A673 (cell line): Measurements from ENCODE around the gene IMMP2L. TPM values are rescaled to one million over a fixed set of nuclear protein-coding genes. Genes with fewer than 3 reads are reported as not detected.

Experiments used
- BruUV-seq: library from RNA; stranded (reverse); fragments of 400-500 nt; replicated peaks from 2 replicates; lab custom pipeline; 2021; lab: Mats Ljungman, UMichigan
- CTCF ChIA-PET: fragments of 300-600 bp; sonication (Branson Sonifier 250); formaldehyde crosslinking; loops from one replicate; lab custom pipeline; 2022; ENCODE audit warnings: antibody characterized with exemption; lab: Charles Lee
- POLR2A ChIA-PET: fragments of 300-600 bp; sonication (Branson Sonifier 250); formaldehyde crosslinking; loops from one replicate; lab custom pipeline; 2022; ENCODE audit warnings: antibody characterized with exemption; ENCODE audit not compliant: low non-redundant PET; lab: Charles Lee
- DNase-seq: peaks from one replicate; pipeline ENCODE4 v3.0.0-alpha.2; 2015; ENCODE audit warnings: low spot score
- H3K27ac ChIP-seq: fragments of 200-600 bp; sonication (generic); 2 replicates; pipeline ENCODE4 v1.5.1; 2016; ENCODE audit warnings: mixed run types, low read depth, mild to moderate bottlenecking, mixed read lengths, antibody characterized with exemption, low read length; ENCODE audit not compliant: poor library complexity, severe bottlenecking
- H3K27me3 ChIP-seq: fragments of 200-600 bp; sonication (generic); replicated peaks from 2 replicates; pipeline ENCODE4 v1.6.1; 2017; ENCODE audit warnings: mixed run types, low read depth, mild to moderate bottlenecking, mixed read lengths, antibody characterized with exemption, low read length; ENCODE audit not compliant: insufficient read depth, poor library complexity
- H3K36me3 ChIP-seq: fragments of 200-600 bp; sonication (generic); 2 replicates; pipeline ENCODE4 v1.6.1; 2016; ENCODE audit warnings: mixed run types, mild to moderate bottlenecking, mixed read lengths, antibody characterized with exemption, low read length; ENCODE audit not compliant: insufficient read depth, poor library complexity, severe bottlenecking
- H3K4me1 ChIP-seq: fragments of 200-600 bp; sonication (generic); 2 replicates; pipeline ENCODE4 v1.6.1; 2017; ENCODE audit warnings: mixed run types, mild to moderate bottlenecking, mixed read lengths, antibody characterized with exemption, low read length; ENCODE audit not compliant: insufficient read depth, poor library complexity, severe bottlenecking
- H3K4me3 ChIP-seq: fragments of 200-600 bp; sonication (generic); 2 replicates; pipeline ENCODE4 v1.5.1; 2016; ENCODE audit warnings: low read depth, mixed run types, mild to moderate bottlenecking, mixed read lengths, low read length; ENCODE audit not compliant: poor library complexity, severe bottlenecking
- H3K9me3 ChIP-seq: fragments of 200-600 bp; sonication (generic); 2 replicates; pipeline ENCODE4 v1.6.1; 2016; ENCODE audit warnings: mixed run types, low read depth, mild to moderate bottlenecking, mixed read lengths, antibody characterized with exemption, low read length; ENCODE audit not compliant: poor library complexity, severe bottlenecking
- CTCF ChIP-seq: fragments of 300-800, 200-600 bp; sonication (generic); conservative IDR thresholded peaks from 2 replicates; pipeline ENCODE4 v1.5.1; 2017; ENCODE audit warnings: low read depth, mild to moderate bottlenecking, antibody characterized with exemption, low read length, moderate library complexity, mixed read lengths
- EZH2 ChIP-seq: fragments of 200-600 bp; sonication (generic); IDR thresholded peaks from 2 replicates; pipeline ENCODE4 v1.6.1; 2017; ENCODE audit warnings: borderline replicate concordance, low read depth, mild to moderate bottlenecking, mixed read lengths, antibody characterized with exemption, low read length; ENCODE audit not compliant: poor library complexity, severe bottlenecking
- intact Hi-C: fragments of 100-400 bp; cut with micrococcal nuclease; formaldehyde crosslinking; loops from one replicate; pipeline ENCODE4 v1.10.0; 2022; ENCODE audit not compliant: unreplicated experiment
- total RNA-seq: library from RNA; stranded (reverse); gene quantifications from 2 replicates; pipeline ENCODE4 v1.2.3, GENCODE V29; 2021

IMMP2L gene
- total RNA-seq, 1 experiment from 2014 or later: 10.0 TPM

- H3K9me3 ChIP-seq: no peaks in the 10 kb centered on the region
- no peaks in the 10 kb centered on the region for H3K36me3 ChIP-seq
- DNase-seq: no peak
- no peak overlapping the region for H3K27ac ChIP-seq
- H3K27me3 ChIP-seq: no peaks in the 10 kb centered on the region
- ChIA-PET CTCF (no interaction called here), POLR2A (no interaction called here)
- TF ChIP-seq EZH2: no peak
- no peak for TF ChIP-seq CTCF
- intact Hi-C loops: no loop called here
- H3K4me1 ChIP-seq: no peaks in the 10 kb centered on the region
- H3K4me3 ChIP-seq: no peak overlapping the region
- no TSS peak for BruUV-seq
Measured at GRCh38 chr7:110983822-110984456, 578.4 kb downstream of the IMMP2L start.

GRCh38 chr7:110977127-110977737 is 585.1 kb downstream of the IMMP2L start:
- intact Hi-C loops: no loop called here
- Histone ChIP-seq H3K4me1 (no peaks in the 10 kb centered on the region), H3K27ac (no peak overlapping the region), H3K27me3 (no peaks in the 10 kb centered on the region), H3K4me3 (no peak overlapping the region), H3K36me3 (no peaks in the 10 kb centered on the region), H3K9me3 (no peaks in the 10 kb centered on the region)
- TF ChIP-seq EZH2 (no peak), CTCF (no peak)
- ChIA-PET POLR2A (no interaction called here), CTCF (no interaction called here)
- no peak for DNase-seq
- BruUV-seq: no TSS peak

- ChIA-PET POLR2A (no interaction called here), CTCF (no interaction called here)
- Histone ChIP-seq H3K4me1 (no peaks in the 10 kb centered on the region), H3K27me3 (no peaks in the 10 kb centered on the region), H3K27ac (no peak overlapping the region), H3K9me3 (no peaks in the 10 kb centered on the region), H3K4me3 (no peak overlapping the region), H3K36me3 (no peaks in the 10 kb centered on the region)
- BruUV-seq: no TSS peak
- DNase-seq: no peak
- intact Hi-C loops: no loop called here
- no peak for TF ChIP-seq EZH2
- no peak for TF ChIP-seq CTCF
Measured at GRCh38 chr7:110975486-110975885, 586.8 kb downstream of the IMMP2L start.
